T47D (cell line): ENCODE results near the gene GRK5.
"Not testable (repeated sequence)": the region's sequence is repeated elsewhere in the genome, so short reads cannot be mapped to it uniquely, and the experiment has no call there.

Source experiments
- DNase-seq, 2 experiments: peaks; one replicate each; pipeline versions ENCODE4 v3.0.0 to v3.0.0-alpha.2; 2011 to 2012; ENCODE audit warnings: low read depth in 1 of 2, low spot score in 1 of 2
- JUND ChIP-seq: IDR thresholded peaks from 2 replicates; pipeline ENCODE4 v1.6.1; 2012; ENCODE audit warnings: low read depth
- in situ Hi-C: cut with HindIII; loops from 2 replicates; pipeline ENCODE4 v1.10.0; 2016; ENCODE audit warnings: low sequenced_read_pairs, low pct_unique_long_range_greater_than_20kb

GRK5 gene

GRCh38 chr10:119423510-119424257 lies 216.3 kb downstream of the GRK5 start:
- in situ Hi-C loops = no loop called here
- TF ChIP-seq JUND = no peak
- DNase-seq = peak in 1 of 2 experiments; percentile 18

DNA sequence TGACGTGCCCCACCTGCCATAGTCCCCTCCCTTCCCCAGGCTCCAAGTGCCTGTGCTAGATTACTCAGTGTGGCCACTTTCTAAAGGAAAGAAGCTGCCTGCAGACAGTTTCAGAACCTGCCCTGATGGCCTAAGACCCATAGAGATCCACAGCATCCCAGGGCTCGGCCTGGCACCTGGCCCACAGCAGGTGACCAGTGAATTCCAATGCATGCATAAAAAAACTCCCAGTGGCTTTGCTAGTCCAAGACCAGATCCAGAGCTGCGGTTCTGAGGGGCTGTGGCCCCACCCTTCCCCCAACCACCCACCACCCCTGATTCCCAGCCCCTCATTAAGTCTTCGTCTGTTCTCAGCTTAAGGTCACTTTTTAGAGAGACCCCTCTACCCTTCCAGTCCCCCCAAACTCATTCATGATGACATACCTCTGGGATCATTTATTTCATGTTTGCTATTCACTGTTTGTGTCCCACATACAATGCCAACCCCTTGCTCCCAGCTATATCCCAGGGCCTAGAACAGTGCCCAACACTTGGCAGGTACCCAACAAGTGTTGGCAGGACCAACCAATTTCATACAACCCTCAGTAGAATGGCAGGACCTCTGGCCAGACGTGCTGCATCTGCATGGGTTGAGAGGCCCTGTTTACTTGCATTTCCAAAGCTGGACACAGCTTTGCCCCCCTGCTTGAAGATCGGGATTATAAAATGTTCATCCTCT lies 217.0 kb downstream of the GRK5 start:
- in situ Hi-C loops = no loop called here
- no peak for TF ChIP-seq JUND
- no peak for DNase-seq

GRCh38 chr10:119425102-119425880 lies 217.9 kb downstream of the GRK5 start:
- DNase-seq = no peak
- in situ Hi-C loops = no loop called here
- no peak for TF ChIP-seq JUND

DNA sequence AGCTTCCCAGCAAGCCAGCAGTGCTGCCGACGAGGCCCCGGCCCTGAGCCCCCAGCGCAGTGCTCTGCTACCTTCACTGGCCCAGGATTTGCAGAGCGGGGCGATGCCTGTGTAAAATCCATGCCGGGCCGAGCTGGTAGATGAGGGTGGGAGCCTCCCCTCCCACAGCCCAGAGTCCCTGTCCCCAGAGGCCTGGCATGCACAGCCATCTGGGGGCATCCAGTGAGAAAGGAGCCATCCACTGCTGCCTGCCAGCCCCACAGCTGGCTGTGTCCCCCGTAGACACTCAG lies 218.5 kb downstream of the GRK5 start:
- no peak for DNase-seq
- in situ Hi-C loops = no loop called here
- TF ChIP-seq JUND = no peak

DNA sequence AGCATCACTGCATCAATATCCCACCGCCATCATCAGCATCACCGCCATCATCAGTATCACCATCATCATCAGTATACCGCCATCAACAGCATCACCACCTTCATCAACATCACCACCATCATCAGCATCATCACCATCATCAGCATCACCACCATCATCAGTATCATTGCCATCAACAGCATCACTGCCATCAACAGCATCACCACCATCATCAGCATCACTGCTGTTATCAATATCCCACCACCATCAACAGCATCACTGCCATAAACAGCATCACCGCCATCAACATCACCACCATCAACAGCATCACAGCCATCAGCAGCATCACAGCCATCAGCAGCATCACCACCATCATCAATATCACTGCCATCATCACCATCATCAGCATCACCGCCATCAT lies 219.3 kb downstream of the GRK5 start:
- in situ Hi-C loops = no loop called here
- TF ChIP-seq JUND = no peak
- no peak for DNase-seq

DNA sequence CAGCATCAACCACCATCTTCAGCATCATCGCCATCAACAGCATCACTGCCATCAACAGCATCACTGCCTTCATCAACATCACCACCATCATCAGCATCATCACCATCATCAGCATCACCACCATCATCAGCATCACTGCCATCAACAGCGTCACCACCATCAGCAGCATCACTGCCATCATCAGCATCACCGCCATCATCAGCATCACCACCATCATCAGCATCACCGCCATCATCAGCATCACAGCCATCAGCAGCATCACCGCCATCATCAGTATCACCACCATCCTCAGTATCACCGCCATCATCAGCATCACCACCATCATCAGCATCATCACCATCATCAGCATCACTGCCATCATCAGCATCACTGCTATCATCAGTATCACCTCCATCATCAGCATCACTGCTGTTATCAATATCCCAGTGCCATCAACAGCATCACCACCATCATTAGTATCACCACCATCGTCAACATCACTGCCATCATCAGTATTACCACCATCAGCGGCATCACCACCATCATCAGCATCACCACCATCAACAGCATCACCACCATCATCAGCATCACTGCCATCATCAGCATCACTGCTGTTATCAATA lies 220.0 kb downstream of the GRK5 start:
- in situ Hi-C loops = no loop called here
- no peak for TF ChIP-seq JUND
- no peak for DNase-seq

DNA sequence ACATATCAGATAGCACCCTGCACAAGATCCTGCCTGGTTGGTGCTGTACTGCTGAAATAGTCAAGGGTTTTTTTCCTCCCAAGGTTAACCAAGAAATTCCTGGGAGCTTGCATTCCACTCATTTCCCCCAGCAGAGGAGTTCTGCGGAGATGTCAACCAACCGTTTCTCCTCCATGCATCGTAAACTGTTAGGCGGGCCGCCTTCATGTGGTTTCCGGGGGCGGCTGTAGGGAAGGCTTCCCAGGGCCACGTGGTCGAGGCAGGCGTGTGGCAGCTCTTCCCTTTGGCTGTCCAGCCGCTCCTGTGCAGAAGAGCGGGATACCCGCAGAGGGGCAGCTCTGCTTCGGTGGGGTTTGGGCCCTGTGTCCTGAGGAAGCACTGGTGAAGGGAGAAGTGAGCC lies 221.4 kb downstream of the GRK5 start:
- TF ChIP-seq JUND = no peak
- in situ Hi-C loops = no loop called here
- DNase-seq = no peak

DNA sequence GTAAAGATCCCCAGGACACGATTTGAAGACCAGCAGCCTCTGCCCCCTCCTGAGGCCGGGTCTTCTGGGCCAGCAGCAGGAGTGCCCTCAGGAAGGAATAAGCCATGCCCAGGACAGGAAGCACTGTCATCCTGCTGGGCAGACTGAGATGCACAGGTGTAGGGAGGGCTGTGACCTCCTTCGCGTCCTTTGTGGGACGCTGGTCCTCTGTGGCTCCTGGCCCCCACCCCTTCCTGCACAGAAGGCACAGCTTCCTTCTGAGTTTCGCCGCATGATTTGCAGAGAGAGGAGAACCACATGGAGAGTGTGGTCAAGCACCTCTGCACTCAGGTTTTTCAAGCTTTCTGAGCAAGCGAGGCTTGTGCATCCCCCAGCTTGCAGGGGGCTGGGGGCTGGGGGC lies 222.4 kb downstream of the GRK5 start:
- no peak for DNase-seq
- in situ Hi-C loops = no loop called here
- no peak for TF ChIP-seq JUND

- in situ Hi-C loops = no loop called here
- TF ChIP-seq JUND = no peak
- DNase-seq = no peak
Observed at GRCh38 chr10:119431034-119431772, 223.8 kb downstream of the GRK5 start.

DNA sequence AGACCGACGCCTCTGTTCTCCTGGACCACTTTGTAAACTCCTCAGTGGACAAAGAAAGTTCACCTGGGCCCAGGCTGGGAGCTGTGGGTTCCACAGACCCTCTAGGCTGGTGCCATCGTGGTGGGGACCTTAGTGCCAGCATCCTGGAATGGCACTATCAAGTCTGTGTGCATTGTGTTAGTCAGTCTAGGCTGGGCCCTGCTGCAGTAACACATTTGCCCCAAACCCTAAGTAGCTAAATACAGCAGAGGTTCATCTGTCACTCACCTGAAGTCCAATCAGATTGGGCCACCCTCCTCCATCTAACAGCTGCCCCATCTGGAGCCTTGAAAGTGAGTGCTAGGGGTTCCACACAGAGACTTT lies 224.4 kb downstream of the GRK5 start:
- no peak for TF ChIP-seq JUND
- in situ Hi-C loops = no loop called here
- DNase-seq = no peak

DNA sequence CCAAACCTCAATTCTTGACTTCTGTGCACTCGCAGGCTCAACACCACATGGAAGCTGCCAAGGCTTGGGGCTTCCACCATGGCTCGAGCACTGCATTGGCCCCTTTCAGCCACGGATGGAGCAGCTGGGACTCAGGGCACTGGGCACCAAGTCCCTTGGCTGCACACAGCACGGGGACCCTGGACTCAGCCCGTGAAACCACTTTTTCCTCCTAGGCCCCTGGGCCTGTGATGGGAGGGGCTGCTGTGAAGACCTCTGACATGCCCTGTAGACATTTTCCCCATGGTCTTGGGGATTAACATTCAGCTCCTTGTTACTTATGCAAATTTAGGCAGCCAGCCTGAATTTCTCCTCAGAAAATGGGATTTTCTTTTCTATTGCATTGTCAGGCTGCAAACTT lies 227.6 kb downstream of the GRK5 start:
- in situ Hi-C loops, DNase-seq: not testable (repeated sequence)

DNA sequence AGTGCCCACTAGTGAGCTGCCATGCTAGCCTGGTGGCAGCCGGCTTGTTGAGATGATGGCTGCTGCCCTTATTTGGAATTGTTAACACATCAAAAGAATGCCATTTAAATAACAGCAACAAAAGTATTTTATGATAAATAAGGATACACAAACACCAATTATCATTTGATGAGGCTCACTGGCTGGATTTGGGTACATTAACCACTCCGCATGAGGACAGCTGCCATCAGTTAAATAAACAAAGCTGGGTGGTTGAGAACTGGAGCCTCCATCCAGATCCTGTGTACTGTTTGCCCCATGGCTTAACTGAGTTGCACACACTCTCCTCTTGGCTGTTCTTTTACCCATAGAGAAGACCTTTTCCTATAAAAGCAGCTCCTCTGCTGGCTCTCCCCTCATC lies 231.3 kb downstream of the GRK5 start:
- in situ Hi-C loops = no loop called here

DNA sequence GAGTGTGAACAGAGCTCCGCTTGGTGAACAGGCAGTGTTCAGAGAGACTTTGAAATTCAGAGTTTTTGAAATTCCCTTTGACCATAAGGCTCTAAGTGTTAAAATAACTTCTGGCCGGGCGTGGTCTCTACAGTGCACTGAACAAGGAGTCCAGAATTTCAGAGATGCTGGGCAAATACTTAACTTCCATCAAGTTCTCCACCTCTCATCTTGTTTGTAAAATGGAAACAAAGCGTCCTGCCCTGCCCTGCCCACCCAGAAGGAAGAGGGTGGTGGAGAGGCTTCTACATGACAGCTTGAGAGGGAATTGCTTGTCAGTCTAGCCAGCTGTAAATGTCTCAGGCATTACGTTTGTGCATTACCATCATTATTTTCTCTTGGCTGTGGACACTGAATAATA lies 232.6 kb downstream of the GRK5 start:
- TF ChIP-seq JUND = no peak
- in situ Hi-C loops = no loop called here
- DNase-seq = no peak

More for the DNA sequence above, 231.3 kb downstream of the GRK5 start:
- TF ChIP-seq JUND = no peak
- DNase-seq = no peak
